Common myeloid progenitor, CD34-positive (primary cell): ENCODE data around the gene SLC6A6.

Source experiments
- CTCF ChIA-PET: fragments of 350-600 bp; sonication (Branson Sonifier 250); formaldehyde crosslinking; loops from one replicate; lab custom pipeline; 2021; ENCODE audit warnings: antibody characterized with exemption; lab: Charles Lee
- POLR2A ChIA-PET: fragments of 350-600 bp; sonication (Branson Sonifier 250); formaldehyde crosslinking; loops from one replicate; lab custom pipeline; 2021; ENCODE audit warnings: antibody characterized with exemption; lab: Charles Lee
- DNase-seq, 3 donors: peaks; one replicate each; pipeline versions ENCODE4 v3.0.0 to v3.0.0-alpha.2; 2013
- H3K27ac ChIP-seq, 2 experiments: 1 replicate in 1 of 2; 2 replicates in 1 of 2; pipeline ENCODE4 v1.7.0; 2013; ENCODE audit warnings: inconsistent platforms in 2 of 2, low read length in 2 of 2, mild to moderate bottlenecking in 2 of 2, low read depth in 1 of 2, moderate library complexity in 1 of 2; ENCODE audit not compliant: severe bottlenecking in 2 of 2, insufficient read depth in 1 of 2, poor library complexity in 1 of 2
- H3K27me3 ChIP-seq, 5 experiments: replicated peaks in 2 of 5; 1 replicate in 3 of 5; 2 replicates in 2 of 5; pipeline versions ENCODE4 v1.6.1 to v1.7.0; 2013; ENCODE audit warnings: low read length in 4 of 5, mild to moderate bottlenecking in 2 of 5, moderate library complexity in 2 of 5, inconsistent platforms in 1 of 5; ENCODE audit not compliant: insufficient read depth in 5 of 5, control insufficient read depth in 4 of 5
- H3K36me3 ChIP-seq, 4 experiments: 1 replicate in 2 of 4; 2 replicates in 2 of 4; pipeline versions ENCODE4 v1.6.1 to v1.7.0; 2013; ENCODE audit warnings: low read length in 3 of 4, control low read depth in 1 of 4, mild to moderate bottlenecking in 1 of 4; ENCODE audit not compliant: control insufficient read depth in 4 of 4, insufficient read depth in 4 of 4
- H3K4me1 ChIP-seq, 4 experiments: 1 replicate in 3 of 4; 2 replicates in 1 of 4; pipeline versions ENCODE4 v1.6.1 to v1.7.1; 2013; ENCODE audit warnings: low read length in 3 of 4, mild to moderate bottlenecking in 3 of 4, control low read depth in 1 of 4, inconsistent platforms in 1 of 4, moderate library complexity in 1 of 4; ENCODE audit not compliant: control insufficient read depth in 4 of 4, insufficient read depth in 4 of 4; ENCODE audit errors: control extremely low read depth in 1 of 4
- H3K4me3 ChIP-seq, 7 experiments: 1 replicate in 4 of 7; 2 replicates in 3 of 7; pipeline versions ENCODE4 v1.5.1 to v1.7.0; 2013; ENCODE audit warnings: mild to moderate bottlenecking in 7 of 7, low read length in 6 of 7, moderate library complexity in 6 of 7, inconsistent platforms in 2 of 7, low read depth in 2 of 7, control low read depth in 1 of 7; ENCODE audit not compliant: insufficient read depth in 4 of 7, control insufficient read depth in 1 of 7; ENCODE audit errors: extremely low read depth in 1 of 7
- H3K9me3 ChIP-seq, 5 experiments: 1 replicate in 4 of 5; 2 replicates in 1 of 5; pipeline versions ENCODE4 v1.6.1 to v1.7.1; 2013; ENCODE audit warnings: low read length in 4 of 5, mild to moderate bottlenecking in 2 of 5, inconsistent platforms in 1 of 5, low read depth in 1 of 5, moderate library complexity in 1 of 5; ENCODE audit not compliant: control insufficient read depth in 4 of 5, insufficient read depth in 2 of 5; ENCODE audit errors: control extremely low read depth in 1 of 5
- WGBS: methylation state at CpG from one replicate; pipeline ENCODE4 v1.1.5; 2013; ENCODE audit not compliant: insufficient coverage; 5-methylcytosine and 5-hydroxymethylcytosine counted together

Gene SLC6A6

DNA sequence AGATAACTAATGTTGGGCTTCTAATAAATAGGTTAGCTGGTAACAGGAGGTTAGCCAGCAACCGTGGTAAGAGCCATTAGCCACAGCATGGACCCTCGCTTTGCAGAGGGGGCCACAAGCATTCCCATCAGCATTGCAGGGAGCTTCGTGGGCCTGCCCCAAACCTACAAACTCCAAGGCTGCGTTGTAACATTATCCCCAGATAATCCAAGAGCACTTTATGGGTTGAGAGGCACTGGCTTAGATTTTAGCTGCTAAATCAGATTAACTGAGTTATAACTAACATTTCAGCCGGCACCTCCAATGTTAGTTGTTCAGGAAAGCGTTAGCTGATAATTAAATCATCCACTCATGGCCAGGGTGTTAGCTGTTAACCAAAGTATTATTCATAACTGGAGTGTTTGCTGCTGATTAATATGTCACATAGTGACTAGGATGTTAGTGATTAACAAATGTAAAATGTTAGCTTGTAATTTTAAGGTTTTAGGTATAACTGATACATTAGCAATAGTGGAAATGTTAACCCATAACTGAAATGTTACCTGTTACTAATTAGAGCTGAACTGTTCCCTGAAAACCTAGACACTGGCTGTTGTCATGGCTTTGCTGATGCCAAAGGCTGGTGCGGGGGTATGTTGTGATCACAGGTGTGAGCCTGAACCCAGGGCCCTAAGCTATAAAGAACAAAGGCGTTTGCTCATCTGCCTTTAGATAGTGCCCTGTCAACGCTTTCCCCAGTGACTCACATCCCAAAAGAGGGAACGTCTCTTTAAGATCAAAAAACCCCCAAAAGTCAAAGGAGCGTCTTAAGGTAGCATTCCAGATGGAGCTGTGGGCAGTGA is 56.2 kb downstream of the SLC6A6 start:
- Histone ChIP-seq H3K27me3 (no peaks in the 10 kb centered on the region), H3K27ac (no peak overlapping the region), H3K4me3 (no peak overlapping the region), H3K36me3 (peaks cover 2 to 93% (median 72%) of the 10 kb centered on the region in 4 experiments), H3K4me1 (peaks cover 0 to 6% (median under 1%) of the 10 kb centered on the region in 4 experiments), H3K9me3 (no peaks in the 10 kb centered on the region)
- POLR2A ChIA-PET: interaction anchor here (0.5 kb wide), 1 partner anchor 22 kb away, joined by 3 read pairs; no protein-coding TSS in a partner anchor
- WGBS: 91% methylated on average over 11 of the region's 11 CpGs
- DNase-seq: no peak
- CTCF ChIA-PET: interaction anchor here (0.9 to 11.0 kb wide), 15 partner anchors 8 to 258 kb away, joined by 3 to 123 read pairs (median 5); partner anchors contain the start of gene SLC6A6

DNA sequence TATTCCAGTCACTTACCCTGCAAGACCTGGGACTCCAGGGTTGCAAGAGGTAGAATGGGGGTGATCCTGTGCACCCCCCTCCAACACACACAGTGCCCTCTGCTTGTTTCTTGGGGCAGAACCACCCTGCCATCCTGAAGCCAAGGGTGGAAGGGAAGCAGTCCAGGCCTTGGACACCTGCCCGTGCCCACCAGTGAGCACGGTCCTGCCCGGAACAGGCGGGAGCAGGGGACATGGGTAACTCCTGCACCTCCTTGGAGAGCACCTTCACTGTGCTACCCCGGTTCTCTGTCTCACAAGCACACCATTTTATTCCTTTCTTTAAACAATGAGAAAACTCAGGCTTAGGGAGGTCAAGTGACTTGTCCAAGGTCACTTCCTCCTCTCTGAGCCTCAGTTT is 57.0 kb downstream of the SLC6A6 start:
- H3K9me3 ChIP-seq: no peaks in the 10 kb centered on the region
- H3K4me1 ChIP-seq: no peaks in the 10 kb centered on the region

DNA sequence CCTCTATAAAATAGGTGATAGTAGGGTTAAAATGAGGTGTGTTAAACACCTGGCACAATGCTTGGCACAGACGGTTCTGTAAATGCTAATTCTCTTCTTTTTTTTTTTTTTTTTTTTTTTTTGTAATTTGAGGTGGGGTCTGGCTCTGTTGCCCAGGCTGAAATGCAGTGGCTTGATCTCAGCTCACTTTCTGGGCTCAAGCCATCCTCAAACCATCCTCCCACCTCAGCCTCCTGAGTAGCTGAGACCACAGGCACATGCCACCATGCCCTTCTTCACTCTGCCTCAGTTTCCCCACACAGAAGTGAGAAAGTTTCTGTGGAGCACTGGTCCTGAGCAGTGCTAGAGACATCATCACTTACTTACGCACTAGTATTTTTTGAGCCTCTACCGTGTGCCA is 57.4 kb downstream of the SLC6A6 start:
- Histone ChIP-seq H3K9me3 (no peaks in the 10 kb centered on the region), H3K4me3 (no peak overlapping the region), H3K27ac (no peak overlapping the region), H3K4me1 (no peaks in the 10 kb centered on the region), H3K27me3 (no peaks in the 10 kb centered on the region), H3K36me3 (peaks cover 2 to 94% (median 70%) of the 10 kb centered on the region in 4 experiments)
- WGBS: 83% methylated on average over 2 of the region's 3 CpGs
- POLR2A ChIA-PET: no interaction called here
- no peak for DNase-seq
- CTCF ChIA-PET: interaction anchor here (1.2 to 11.0 kb wide), 5 partner anchors 10 to 236 kb away, joined by 3 to 123 read pairs (median 30); partner anchors contain the start of gene SLC6A6

More for the DNA sequence above, 57.0 kb downstream of the SLC6A6 start:
- WGBS: 97% methylated on average over 4 of the region's 5 CpGs
- POLR2A ChIA-PET: interaction anchor here (0.5 kb wide), 1 partner anchor 23 kb away, joined by 3 read pairs; no protein-coding TSS in a partner anchor
- no peak for DNase-seq
- peaks cover 2 to 94% (median 71%) of the 10 kb centered on the region in 4 experiments for H3K36me3 ChIP-seq
- CTCF ChIA-PET: interaction anchor here (1.0 to 11.0 kb wide), 8 partner anchors 8 to 256 kb away, joined by 3 to 123 read pairs (median 14); partner anchors contain the start of gene SLC6A6
- no peaks in the 10 kb centered on the region for H3K27me3 ChIP-seq
- H3K27ac ChIP-seq: no peak overlapping the region
- no peak overlapping the region for H3K4me3 ChIP-seq

DNA sequence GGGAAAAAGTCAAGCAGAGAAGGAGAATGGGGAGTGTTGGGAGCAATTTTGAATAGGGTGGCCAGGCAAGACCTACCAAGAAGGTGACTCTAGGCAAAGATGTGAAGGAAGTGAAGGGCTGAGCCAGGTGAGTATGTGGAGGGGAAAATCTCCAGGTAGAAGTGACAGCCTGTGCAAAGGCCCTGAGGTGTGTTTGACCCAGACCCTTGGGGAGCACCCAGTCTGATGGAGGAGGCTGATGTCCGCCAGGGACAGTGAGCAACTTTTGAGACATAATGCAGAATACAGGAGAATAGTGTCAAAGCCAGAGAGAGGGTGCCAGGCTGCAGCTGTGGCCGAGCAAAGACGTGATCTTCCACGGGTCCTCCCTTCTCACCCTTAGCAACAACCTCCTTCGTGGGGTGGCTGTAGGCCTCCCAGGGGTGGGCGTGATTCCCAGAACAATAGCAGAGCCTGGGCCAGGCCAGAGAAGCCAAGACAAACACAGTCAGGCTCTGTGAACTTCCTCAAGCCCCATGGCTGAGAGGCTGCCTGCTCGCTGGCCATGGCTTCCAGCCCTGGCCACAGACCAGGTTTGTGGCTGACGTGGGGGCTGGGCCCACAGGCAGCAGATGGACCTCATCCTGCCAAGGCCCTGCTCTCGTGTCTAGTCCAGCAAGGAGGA is 58.1 kb downstream of the SLC6A6 start:
- Histone ChIP-seq H3K4me1 (no peaks in the 10 kb centered on the region), H3K9me3 (no peaks in the 10 kb centered on the region), H3K27ac (no peak overlapping the region), H3K27me3 (no peaks in the 10 kb centered on the region), H3K36me3 (peaks cover 2 to 94% (median 70%) of the 10 kb centered on the region in 4 experiments), H3K4me3 (no peak overlapping the region)
- WGBS: 89% methylated on average over 9 of the region's 9 CpGs
- CTCF ChIA-PET: interaction anchor here (0.9 to 11.0 kb wide), 16 partner anchors 10 to 310 kb away, joined by 3 to 123 read pairs (median 4); partner anchors contain the start of gene SLC6A6
- no peak for DNase-seq
- POLR2A ChIA-PET: interaction anchor here (0.9 kb wide), 1 partner anchor 29 kb away, joined by 4 read pairs; no protein-coding TSS in a partner anchor

DNA sequence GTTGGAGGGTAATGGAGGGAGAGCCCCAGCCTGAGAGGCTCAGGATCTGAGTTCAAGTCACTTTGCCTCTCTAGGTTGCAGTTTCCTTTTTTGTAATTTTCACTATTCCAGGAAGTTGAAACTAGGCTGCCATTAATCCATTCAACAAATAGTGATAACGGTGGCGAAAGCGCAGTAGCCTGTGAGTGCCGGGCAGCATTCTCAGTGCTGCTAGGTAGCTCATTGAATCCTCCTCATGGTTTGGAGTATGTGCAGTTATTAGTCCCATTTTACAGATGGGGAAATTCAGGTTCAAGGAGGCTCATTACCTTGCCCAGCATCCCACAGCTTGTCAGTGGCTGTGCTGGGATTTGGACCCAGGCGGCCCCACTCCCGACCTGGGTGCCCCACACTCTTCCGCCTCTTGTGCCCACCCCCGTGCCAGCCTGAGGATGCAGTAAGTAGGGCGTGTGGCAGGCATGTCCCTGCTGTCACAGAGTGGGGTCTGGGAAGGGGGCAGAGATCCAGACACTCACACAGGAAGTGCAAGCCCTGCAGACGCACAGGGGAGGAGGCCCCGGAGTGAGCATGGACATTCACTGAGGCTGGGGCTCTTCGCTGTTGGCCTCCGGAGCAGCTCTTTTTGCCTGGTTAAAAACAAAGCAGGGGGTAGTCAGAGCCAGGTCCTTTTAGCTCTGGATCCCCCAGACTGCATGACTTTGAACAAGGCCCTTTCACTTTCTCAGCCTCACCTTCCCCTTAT is 58.8 kb downstream of the SLC6A6 start:
- no peak overlapping the region for H3K4me3 ChIP-seq
- H3K9me3 ChIP-seq: no peaks in the 10 kb centered on the region
- H3K36me3 ChIP-seq: peaks cover 2 to 91% (median 70%) of the 10 kb centered on the region in 4 experiments
- WGBS: 71% methylated on average over 6 of the region's 13 CpGs
- DNase-seq: peak in 1 of 3 donors; percentile 14
- H3K4me1 ChIP-seq: no peaks in the 10 kb centered on the region
- no peak overlapping the region for H3K27ac ChIP-seq
- no peaks in the 10 kb centered on the region for H3K27me3 ChIP-seq
- POLR2A ChIA-PET: interaction anchor here (0.9 kb wide), 1 partner anchor 30 kb away, joined by 4 read pairs; no protein-coding TSS in a partner anchor
- CTCF ChIA-PET: interaction anchor here (0.6 to 11.0 kb wide), 29 partner anchors 8 to 310 kb away, joined by 3 to 123 read pairs (median 4); partner anchors contain the start of gene SLC6A6

DNA sequence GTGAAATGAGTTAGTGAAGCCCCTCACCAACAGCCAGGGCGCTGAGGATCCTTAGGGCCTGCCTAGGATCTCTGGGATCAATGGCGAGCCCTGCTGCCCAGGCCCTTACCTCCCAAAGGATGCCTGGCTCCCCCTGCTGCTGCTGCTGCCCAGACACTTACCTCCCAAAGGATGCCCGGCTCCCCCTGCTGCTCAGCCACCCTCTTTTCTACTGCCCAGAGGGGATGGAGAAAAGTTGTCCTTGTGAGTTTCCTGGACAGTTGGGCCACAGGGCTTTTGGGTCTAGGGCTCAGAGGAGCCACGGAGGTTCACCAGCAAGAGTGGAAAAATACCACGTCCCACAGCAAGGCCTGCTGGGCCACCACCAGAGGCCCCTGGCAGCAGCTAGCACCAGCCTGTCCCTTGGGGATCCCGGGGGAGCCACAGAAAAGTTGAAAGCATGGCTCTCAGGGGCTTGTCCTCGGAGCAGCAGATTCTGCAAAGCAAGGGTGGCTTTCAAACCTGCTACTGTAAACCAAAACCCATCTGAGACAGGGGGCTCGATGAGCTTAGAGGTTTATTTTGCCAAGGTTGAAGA is 59.4 kb downstream of the SLC6A6 start:
- no peak overlapping the region for H3K4me3 ChIP-seq
- H3K27me3 ChIP-seq: no peaks in the 10 kb centered on the region
- H3K36me3 ChIP-seq: peaks cover 2 to 91% (median 73%) of the 10 kb centered on the region in 4 experiments
- 76% methylated on average over 5 of the region's 8 CpGs for WGBS
- DNase-seq: peak; percentile 62 to 63 (median 63)
- H3K4me1 ChIP-seq: no peaks in the 10 kb centered on the region
- POLR2A ChIA-PET: no interaction called here
- no peak overlapping the region for H3K27ac ChIP-seq
- H3K9me3 ChIP-seq: no peaks in the 10 kb centered on the region
- CTCF ChIA-PET: interaction anchor here (0.6 to 11.0 kb wide), 37 partner anchors 9 to 565 kb away, joined by 3 to 123 read pairs (median 4); partner anchors contain the start of gene SLC6A6
